Activated naive CD4-positive, alpha-beta T cell (primary cell): ENCODE results near the gene DAGLB.
"Not testable (repeated sequence)": the region's sequence is repeated elsewhere in the genome, so short reads cannot be mapped to it uniquely, and the experiment has no call there.

Experiments used
- DNase-seq, 4 experiments: peaks; one replicate each; lab custom pipeline; 2025; lab: John Stamatoyannopoulos, UW

DAGLB gene

GRCh38 chr7:6461946-6462550, 14.3 kb upstream of the DAGLB start:
- no peak for DNase-seq

GRCh38 chr7:6460990-6461584, 13.3 kb upstream of the DAGLB start:
- no peak for DNase-seq

GRCh38 chr7:6460303-6460702, 12.5 kb upstream of the DAGLB start:
- no peak for DNase-seq

- DNase-seq: not testable (repeated sequence)
Measured at GRCh38 chr7:6458676-6459075, 10.9 kb upstream of the DAGLB start.

- DNase-seq: no peak
Measured at GRCh38 chr7:6453734-6454133, 6.0 kb upstream of the DAGLB start.

GRCh38 chr7:6451224-6451705, 3.5 kb upstream of the DAGLB start:
- no peak for DNase-seq

- DNase-seq: not testable (repeated sequence)
Measured at GRCh38 chr7:6450591-6450990, 2.8 kb upstream of the DAGLB start.

GRCh38 chr7:6449884-6450283, 2.1 kb upstream of the DAGLB start:
- not testable (repeated sequence) for DNase-seq

- DNase-seq: no peak
Measured at GRCh38 chr7:6448943-6449543, 1.3 kb upstream of the DAGLB start.

GRCh38 chr7:6446838-6447580, 745 bp downstream of the DAGLB start:
- DNase-seq: peak in 2 of 4 experiments; percentile 4 to 7

GRCh38 chr7:6444516-6445269, 3.1 kb downstream of the DAGLB start:
- no peak for DNase-seq

GRCh38 chr7:6443372-6443941, 4.3 kb downstream of the DAGLB start:
- no peak for DNase-seq

- no peak for DNase-seq
Measured at GRCh38 chr7:6442114-6442513, 5.6 kb downstream of the DAGLB start.

GRCh38 chr7:6440381-6440780, 7.4 kb downstream of the DAGLB start:
- DNase-seq: no peak

GRCh38 chr7:6438427-6438826, 9.3 kb downstream of the DAGLB start:
- no peak for DNase-seq

- no peak for DNase-seq
Measured at GRCh38 chr7:6437251-6437650, 10.5 kb downstream of the DAGLB start.

- DNase-seq: no peak
Measured at GRCh38 chr7:6436385-6436685, 11.4 kb downstream of the DAGLB start.

- peak; percentile 63 to 86 (median 74) for DNase-seq
Measured at GRCh38 chr7:6435486-6436384, 12.0 kb downstream of the DAGLB start.

GRCh38 chr7:6433784-6434615, 13.8 kb downstream of the DAGLB start:
- no peak for DNase-seq

GRCh38 chr7:6432781-6433180, 15.0 kb downstream of the DAGLB start:
- no peak for DNase-seq
